ENCODE results near the gene CDC34.
A peak's percentile ranks its signal among the peaks of the same experiment; 100 is the strongest.

GRCh38 chr19:510606-511100 is 20.9 kb upstream of the CDC34 start:
- TF ChIP-seq GABPB1 (CRISPR knock-in tag; IDR thresholded peaks at IDR 0.05) (no peak), STAT6 (CRISPR knock-in tag; conservative IDR thresholded peaks at IDR 0.05; ENCODE audit: low read depth) (no peak), FOXJ3 (CRISPR knock-in tag; IDR thresholded peaks at IDR 0.05; ENCODE audit: borderline replicate concordance) (no peak), CTCF (IDR thresholded peaks at IDR 0.05) (peak; percentile 99), ZNF121 (CRISPR knock-in tag; IDR thresholded peaks at IDR 0.05) (no peak)
